Hepatocyte (in vitro differentiated cells): ENCODE data around the gene NDUFAF8.

ENCODE experiments used
- CTCF ChIP-seq: fragments of 200-600 bp; sonication (generic); IDR thresholded peaks from 2 replicates; pipeline ENCODE4 v1.5.1; 2016; ENCODE audit warnings: antibody characterized with exemption, mild to moderate bottlenecking; ENCODE audit not compliant: poor library complexity
- EZH2 ChIP-seq: fragments of 200-600 bp; sonication (generic); IDR thresholded peaks from 2 replicates; pipeline ENCODE4 v1.6.1; 2016; ENCODE audit warnings: antibody characterized with exemption, mild to moderate bottlenecking, borderline replicate concordance
- EZH2phosphoT487 ChIP-seq: fragments of 200-600 bp; sonication (generic); IDR thresholded peaks from one replicate; pipeline ENCODE4 v1.6.1; 2018; ENCODE audit warnings: antibody characterized with exemption, mild to moderate bottlenecking, low read depth, moderate library complexity; ENCODE audit not compliant: unreplicated experiment, severe bottlenecking

GRCh38 chr17:81247339-81247990, 8.3 kb downstream of the NDUFAF8 start:
- TF ChIP-seq CTCF (no peak), EZH2 (no peak), EZH2phosphoT487 (no peak)
